Measurements from ENCODE around the gene CCDC91.
"Not testable (repeated sequence)": the region's sequence is repeated elsewhere in the genome, so short reads cannot be mapped to it uniquely, and the experiment has no call there.

Gene CCDC91

DNA sequence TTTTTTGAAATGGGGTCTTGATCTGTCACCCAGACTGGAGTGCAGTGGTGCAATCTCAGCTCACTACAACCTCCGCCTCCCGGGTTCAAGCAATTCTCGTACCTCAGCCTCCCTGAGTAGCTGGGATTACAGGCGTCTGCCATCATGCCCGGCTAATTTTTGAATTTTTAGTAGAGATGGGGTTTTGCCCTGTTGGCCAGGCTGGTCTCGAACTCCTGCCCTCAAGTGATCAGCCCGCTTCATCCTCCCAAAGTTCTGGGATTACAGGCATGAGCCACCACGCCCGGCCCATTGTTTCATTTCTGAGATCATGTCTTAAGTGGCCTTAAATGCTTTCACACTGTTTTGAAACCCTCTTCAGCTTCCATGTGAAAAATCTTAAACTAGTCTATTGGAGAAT is 281.5 kb downstream of the CCDC91 start:
- H3K4me1 ChIP-seq (ENCODE audit: insufficient read depth, low read length); H3K4me3 ChIP-seq (ENCODE audit: low read depth in 1 of 2, low read length in 2 of 2); H3K27ac ChIP-seq (ENCODE audit: low read depth, low read length); H3K9ac ChIP-seq (ENCODE audit: low read length); H3K36me3 ChIP-seq (ENCODE audit: insufficient read depth, low read length); H3K27me3 ChIP-seq (ENCODE audit: control insufficient read depth in 1 of 2, insufficient read depth in 2 of 2, low read length in 2 of 2); H3K9me3 ChIP-seq (ENCODE audit: low read length): not testable (repeated sequence)

DNA sequence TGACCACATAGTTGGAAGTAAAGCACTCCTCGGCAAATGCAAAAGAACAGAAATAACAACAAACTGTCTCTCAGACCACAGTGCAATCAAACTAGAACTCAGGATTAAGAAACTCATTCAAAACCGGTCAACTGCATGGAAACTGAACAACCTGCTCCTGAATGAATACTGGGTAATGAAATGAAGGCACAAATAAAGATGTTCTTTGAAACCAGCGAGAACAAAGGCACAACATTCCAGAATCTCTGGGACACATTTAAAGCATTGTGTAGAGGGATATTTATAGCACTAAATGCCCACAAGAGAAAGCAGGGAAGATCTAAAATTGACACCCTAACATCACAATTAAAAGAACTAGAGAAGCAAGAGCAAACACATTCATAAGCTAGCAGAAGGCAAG is 285.9 kb downstream of the CCDC91 start:
- H3K9ac ChIP-seq (ENCODE audit: low read length); H3K27me3 ChIP-seq (ENCODE audit: control insufficient read depth in 1 of 2, insufficient read depth in 2 of 2, low read length in 2 of 2); H3K4me1 ChIP-seq (ENCODE audit: insufficient read depth, low read length); H3K4me3 ChIP-seq (ENCODE audit: low read depth in 1 of 2, low read length in 2 of 2); H3K27ac ChIP-seq (ENCODE audit: low read depth, low read length); H3K36me3 ChIP-seq (ENCODE audit: insufficient read depth, low read length); H3K9me3 ChIP-seq (ENCODE audit: low read length): not testable (repeated sequence)

DNA sequence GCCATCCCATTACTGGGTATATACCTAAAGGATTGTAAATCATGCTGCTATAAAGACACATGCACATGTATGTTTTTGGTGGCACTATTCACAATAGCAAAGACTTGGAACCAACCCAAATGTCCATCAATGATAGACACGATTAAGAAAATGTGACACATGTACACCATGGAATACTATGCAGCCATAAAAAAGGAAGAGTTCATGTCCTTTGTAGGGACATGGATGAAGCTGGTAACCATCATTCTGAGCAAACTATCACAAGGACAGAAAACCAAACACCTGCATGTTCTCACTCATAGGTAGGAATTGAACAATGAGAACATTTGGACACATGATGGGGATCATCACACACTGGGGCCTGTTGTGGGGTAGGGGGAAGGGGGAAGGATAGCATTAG is 288.8 kb downstream of the CCDC91 start:
- H3K4me3 ChIP-seq (ENCODE audit: low read depth in 1 of 2, low read length in 2 of 2); H3K27me3 ChIP-seq (ENCODE audit: control insufficient read depth in 1 of 2, insufficient read depth in 2 of 2, low read length in 2 of 2); H3K36me3 ChIP-seq (ENCODE audit: insufficient read depth, low read length); H3K9me3 ChIP-seq (ENCODE audit: low read length); H3K4me1 ChIP-seq (ENCODE audit: insufficient read depth, low read length); H3K9ac ChIP-seq (ENCODE audit: low read length); H3K27ac ChIP-seq (ENCODE audit: low read depth, low read length): not testable (repeated sequence)

DNA sequence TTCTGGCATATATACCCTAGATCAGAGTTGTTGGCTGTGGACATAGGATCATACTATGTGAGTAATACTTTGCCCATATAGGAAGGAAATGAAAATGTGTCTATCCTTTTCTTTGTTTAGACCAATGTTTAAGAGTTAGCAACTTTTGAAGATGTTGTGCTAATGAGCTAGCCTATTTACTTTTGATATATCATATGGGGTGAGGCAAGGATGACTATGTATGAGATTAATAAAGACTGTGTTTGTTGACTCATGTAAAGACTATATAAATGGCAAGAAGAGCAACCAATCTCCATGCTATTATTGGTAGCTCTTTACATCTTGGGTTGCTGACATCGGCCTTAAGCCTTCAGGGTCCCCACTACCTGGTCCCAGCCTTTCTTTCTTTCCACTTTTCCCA is 289.4 kb downstream of the CCDC91 start:
- H3K4me3 ChIP-seq (ENCODE audit: low read depth in 1 of 2, low read length in 2 of 2): no peak overlapping the region
- no peaks in the 10 kb centered on the region for H3K27me3 ChIP-seq (ENCODE audit: control insufficient read depth in 1 of 2, insufficient read depth in 2 of 2, low read length in 2 of 2)
- H3K27ac ChIP-seq (ENCODE audit: low read depth, low read length): no peak overlapping the region
- H3K36me3 ChIP-seq (ENCODE audit: insufficient read depth, low read length): no peaks in the 10 kb centered on the region
- H3K9me3 ChIP-seq (ENCODE audit: low read length): no peaks in the 10 kb centered on the region
- H3K9ac ChIP-seq (ENCODE audit: low read length): no peak overlapping the region
- H3K4me1 ChIP-seq (ENCODE audit: insufficient read depth, low read length): no peaks in the 10 kb centered on the region

DNA sequence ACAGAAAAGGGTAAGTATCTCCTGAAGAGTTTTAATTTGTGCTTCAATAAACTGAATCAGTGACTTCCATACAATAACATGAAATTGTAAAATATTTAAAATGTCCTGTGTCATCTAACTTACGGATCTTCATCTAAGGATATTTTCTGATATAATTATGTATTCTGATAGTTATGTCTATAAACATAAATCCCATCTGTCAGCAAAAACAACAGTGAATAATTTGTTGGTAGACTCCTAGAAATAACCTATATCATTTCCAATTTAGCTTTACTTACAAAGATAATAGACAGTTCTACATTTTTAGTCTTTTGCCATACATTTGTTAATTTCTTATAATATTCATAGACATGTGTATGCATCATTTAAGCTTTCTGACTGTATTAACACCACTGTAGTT is 293.9 kb downstream of the CCDC91 start:
- no peak overlapping the region for H3K4me3 ChIP-seq (ENCODE audit: low read depth in 1 of 2, low read length in 2 of 2)
- no peak overlapping the region for H3K27ac ChIP-seq (ENCODE audit: low read depth, low read length)
- H3K4me1 ChIP-seq (ENCODE audit: insufficient read depth, low read length): no peaks in the 10 kb centered on the region
- no peaks in the 10 kb centered on the region for H3K27me3 ChIP-seq (ENCODE audit: control insufficient read depth in 1 of 2, insufficient read depth in 2 of 2, low read length in 2 of 2)
- H3K9ac ChIP-seq (ENCODE audit: low read length): no peak overlapping the region
- no peaks in the 10 kb centered on the region for H3K9me3 ChIP-seq (ENCODE audit: low read length)
- no peaks in the 10 kb centered on the region for H3K36me3 ChIP-seq (ENCODE audit: insufficient read depth, low read length)

DNA sequence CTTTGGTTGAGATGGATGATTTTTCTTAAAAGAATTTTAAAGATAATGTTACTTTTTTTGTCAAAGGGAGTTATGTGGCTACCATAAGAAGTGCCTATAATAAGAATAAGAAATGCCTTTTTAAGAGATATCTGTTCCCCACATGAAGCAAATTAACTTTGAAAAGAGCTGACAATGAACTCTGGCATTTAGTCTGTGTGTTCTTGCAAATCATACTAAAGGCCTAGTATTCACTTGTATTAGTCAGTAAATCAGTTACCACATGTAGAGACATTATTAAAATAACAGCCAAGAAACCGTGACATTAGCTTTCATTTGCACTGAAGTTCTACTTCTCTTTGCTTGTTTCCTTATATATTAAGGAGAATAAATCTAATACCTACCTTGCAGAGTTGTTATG is 296.3 kb downstream of the CCDC91 start:
- H3K9ac ChIP-seq (ENCODE audit: low read length): no peak overlapping the region
- H3K27ac ChIP-seq (ENCODE audit: low read depth, low read length): no peak overlapping the region
- no peaks in the 10 kb centered on the region for H3K27me3 ChIP-seq (ENCODE audit: control insufficient read depth in 1 of 2, insufficient read depth in 2 of 2, low read length in 2 of 2)
- H3K4me1 ChIP-seq (ENCODE audit: insufficient read depth, low read length): no peaks in the 10 kb centered on the region
- no peak overlapping the region for H3K4me3 ChIP-seq (ENCODE audit: low read depth in 1 of 2, low read length in 2 of 2)
- H3K9me3 ChIP-seq (ENCODE audit: low read length): no peaks in the 10 kb centered on the region
- H3K36me3 ChIP-seq (ENCODE audit: insufficient read depth, low read length): no peaks in the 10 kb centered on the region

DNA sequence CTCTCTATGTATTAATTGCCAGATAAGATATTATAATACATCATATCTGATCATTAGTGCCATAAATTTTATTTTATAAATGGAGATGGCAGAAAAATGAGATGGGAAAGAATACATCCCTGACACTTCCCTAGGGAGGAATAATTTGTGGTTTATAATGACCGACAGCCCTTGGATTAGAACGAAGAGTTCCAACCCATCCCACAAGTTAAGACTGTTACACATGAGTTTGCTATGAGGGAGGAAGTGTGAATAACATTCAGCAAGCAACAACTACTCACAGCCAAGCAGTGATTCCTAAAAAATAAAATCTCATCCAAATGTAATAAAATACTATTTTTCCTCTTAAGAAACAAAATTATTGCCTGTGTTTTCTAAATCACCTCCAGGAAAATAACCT is 299.0 kb downstream of the CCDC91 start:
- Histone ChIP-seq H3K4me3 (ENCODE audit: low read depth in 1 of 2, low read length in 2 of 2) (no peak overlapping the region), H3K27me3 (ENCODE audit: control insufficient read depth in 1 of 2, insufficient read depth in 2 of 2, low read length in 2 of 2) (no peaks in the 10 kb centered on the region), H3K9ac (ENCODE audit: low read length) (no peak overlapping the region), H3K27ac (ENCODE audit: low read depth, low read length) (no peak overlapping the region), H3K4me1 (ENCODE audit: insufficient read depth, low read length) (no peaks in the 10 kb centered on the region), H3K9me3 (ENCODE audit: low read length) (no peaks in the 10 kb centered on the region), H3K36me3 (ENCODE audit: insufficient read depth, low read length) (no peaks in the 10 kb centered on the region)

DNA sequence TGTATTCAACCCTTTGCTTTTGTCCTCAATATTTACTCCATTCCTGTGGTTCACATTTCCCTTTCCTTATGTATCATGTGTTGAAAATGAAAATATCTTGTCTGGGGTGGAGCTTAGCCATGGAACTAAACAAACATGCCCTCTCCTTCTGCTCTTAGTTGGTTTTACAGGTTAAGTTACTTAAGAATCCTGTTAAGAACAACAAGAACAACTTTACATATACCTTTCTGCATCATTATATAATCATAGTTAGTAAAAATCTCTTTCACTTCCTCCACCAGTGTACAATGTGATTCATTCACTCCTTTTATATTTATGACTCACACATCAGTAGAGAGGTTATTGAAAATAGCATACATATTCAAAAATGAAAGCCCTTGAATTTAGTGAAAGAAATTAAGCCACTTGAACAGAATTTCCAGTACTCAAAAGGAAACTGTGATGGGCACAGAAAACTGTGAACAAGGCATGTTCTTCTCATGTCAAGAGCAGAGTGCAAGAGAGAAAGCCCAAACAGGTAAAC is 307.7 kb downstream of the CCDC91 start:
- Histone ChIP-seq H3K4me1 (ENCODE audit: insufficient read depth, low read length) (no peaks in the 10 kb centered on the region), H3K9ac (ENCODE audit: low read length) (no peak overlapping the region), H3K36me3 (ENCODE audit: insufficient read depth, low read length) (no peaks in the 10 kb centered on the region), H3K4me3 (ENCODE audit: low read depth in 1 of 2, low read length in 2 of 2) (no peak overlapping the region), H3K27ac (ENCODE audit: low read depth, low read length) (no peak overlapping the region), H3K27me3 (ENCODE audit: control insufficient read depth in 1 of 2, insufficient read depth in 2 of 2, low read length in 2 of 2) (no peaks in the 10 kb centered on the region), H3K9me3 (ENCODE audit: low read length) (no peaks in the 10 kb centered on the region)

DNA sequence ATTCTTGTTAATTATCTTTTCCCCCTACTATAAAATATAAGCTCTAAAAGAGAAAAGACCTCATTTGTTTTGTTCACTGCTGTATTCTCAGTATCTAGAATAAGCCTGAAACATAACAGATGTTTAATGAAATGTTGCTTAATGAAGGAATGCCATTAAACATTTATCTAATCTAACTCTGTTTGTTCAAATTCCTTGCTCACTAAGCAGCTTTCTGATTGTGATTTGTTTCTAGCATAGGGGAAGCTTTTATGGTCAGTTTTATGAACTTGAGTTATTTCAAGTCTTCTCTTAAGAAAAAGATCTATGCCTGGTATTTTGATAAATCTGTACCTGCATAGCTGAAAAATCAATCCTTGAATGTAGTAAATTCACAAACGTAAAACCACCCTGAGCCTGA is 308.6 kb downstream of the CCDC91 start:
- Histone ChIP-seq H3K9ac (ENCODE audit: low read length) (no peak overlapping the region), H3K4me3 (ENCODE audit: low read depth in 1 of 2, low read length in 2 of 2) (no peak overlapping the region), H3K27ac (ENCODE audit: low read depth, low read length) (no peak overlapping the region), H3K36me3 (ENCODE audit: insufficient read depth, low read length) (no peaks in the 10 kb centered on the region), H3K27me3 (ENCODE audit: control insufficient read depth in 1 of 2, insufficient read depth in 2 of 2, low read length in 2 of 2) (no peaks in the 10 kb centered on the region), H3K9me3 (ENCODE audit: low read length) (no peaks in the 10 kb centered on the region), H3K4me1 (ENCODE audit: insufficient read depth, low read length) (no peaks in the 10 kb centered on the region)

DNA sequence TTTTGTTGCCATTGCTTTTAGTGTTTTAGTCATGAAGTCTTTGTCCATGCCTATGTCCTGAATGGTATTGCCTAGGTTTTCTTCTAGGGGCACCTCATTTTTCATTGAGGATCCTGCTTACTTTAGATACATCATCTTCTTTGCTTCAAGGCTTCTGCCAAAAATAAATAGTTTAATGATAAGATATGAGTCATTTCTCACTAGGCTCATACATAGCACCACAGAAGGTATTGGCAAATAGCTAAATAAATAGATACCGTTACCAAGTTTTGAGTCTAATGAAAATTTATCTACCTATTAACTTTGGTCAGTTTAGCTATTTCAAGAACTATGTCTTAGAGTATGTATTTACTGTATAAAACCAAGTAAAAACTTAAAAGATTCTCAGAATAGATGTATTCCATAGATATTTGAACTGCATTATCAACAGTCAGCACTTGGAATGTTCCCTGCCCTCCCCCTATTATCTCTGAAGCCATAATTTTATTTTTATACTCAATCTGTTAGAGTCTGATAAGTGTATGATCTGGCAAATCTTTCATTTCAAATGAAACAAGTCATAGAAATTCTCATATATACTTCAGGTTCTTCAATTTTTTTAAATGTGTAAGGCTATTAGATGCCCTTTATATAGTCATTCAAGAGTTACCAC is 310.2 kb downstream of the CCDC91 start:
- Histone ChIP-seq H3K4me1 (ENCODE audit: insufficient read depth, low read length) (no peaks in the 10 kb centered on the region), H3K36me3 (ENCODE audit: insufficient read depth, low read length) (no peaks in the 10 kb centered on the region), H3K4me3 (ENCODE audit: low read depth in 1 of 2, low read length in 2 of 2) (no peak overlapping the region), H3K27ac (ENCODE audit: low read depth, low read length) (no peak overlapping the region), H3K9me3 (ENCODE audit: low read length) (no peaks in the 10 kb centered on the region), H3K27me3 (ENCODE audit: control insufficient read depth in 1 of 2, insufficient read depth in 2 of 2, low read length in 2 of 2) (no peaks in the 10 kb centered on the region), H3K9ac (ENCODE audit: low read length) (no peak overlapping the region)

DNA sequence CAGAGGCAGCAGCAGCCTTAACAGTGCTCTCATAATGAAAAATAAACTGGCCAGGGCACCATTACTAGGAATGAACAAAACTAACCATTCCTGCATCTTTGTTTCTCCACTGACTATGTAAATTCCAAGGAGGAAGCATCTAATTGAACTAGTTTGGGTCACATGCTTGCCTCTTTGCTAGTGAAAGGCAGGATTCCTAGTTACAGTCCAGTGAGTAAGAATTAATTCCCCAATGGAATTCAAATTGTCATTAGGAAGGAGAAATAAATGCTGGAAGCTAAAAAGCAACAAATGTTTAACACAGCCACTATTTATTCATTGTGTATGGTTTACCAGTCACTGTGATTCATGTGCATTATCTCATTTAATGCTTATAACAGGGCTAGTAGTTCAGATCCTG is 316.0 kb downstream of the CCDC91 start:
- Histone ChIP-seq H3K9me3 (ENCODE audit: low read length) (no peaks in the 10 kb centered on the region), H3K4me3 (ENCODE audit: low read depth in 1 of 2, low read length in 2 of 2) (no peak overlapping the region), H3K27ac (ENCODE audit: low read depth, low read length) (no peak overlapping the region), H3K36me3 (ENCODE audit: insufficient read depth, low read length) (no peaks in the 10 kb centered on the region), H3K9ac (ENCODE audit: low read length) (no peak overlapping the region), H3K4me1 (ENCODE audit: insufficient read depth, low read length) (no peaks in the 10 kb centered on the region), H3K27me3 (ENCODE audit: control insufficient read depth in 1 of 2, insufficient read depth in 2 of 2, low read length in 2 of 2) (no peaks in the 10 kb centered on the region)

DNA sequence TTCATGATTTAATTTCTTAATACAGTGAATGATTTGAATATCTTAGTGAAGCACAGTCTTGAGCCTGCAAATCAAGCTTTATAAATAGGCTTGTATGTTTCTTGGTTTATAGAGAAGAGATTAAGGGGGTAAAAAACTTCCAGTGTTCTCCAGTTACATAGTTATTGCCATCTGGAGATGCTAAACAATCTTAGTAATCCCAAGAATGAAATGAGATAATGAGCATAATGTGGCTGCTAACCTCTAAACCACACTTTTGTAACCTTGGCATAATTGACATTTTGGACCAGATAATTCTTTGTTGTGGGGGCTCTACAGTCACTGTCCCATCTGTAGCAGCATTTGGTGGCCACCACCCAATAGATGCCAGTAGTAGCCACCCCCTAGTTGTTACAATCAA is 316.8 kb downstream of the CCDC91 start:
- no peak overlapping the region for H3K4me3 ChIP-seq (ENCODE audit: low read depth in 1 of 2, low read length in 2 of 2)
- no peaks in the 10 kb centered on the region for H3K9me3 ChIP-seq (ENCODE audit: low read length)
- H3K27ac ChIP-seq (ENCODE audit: low read depth, low read length): no peak overlapping the region
- no peaks in the 10 kb centered on the region for H3K27me3 ChIP-seq (ENCODE audit: control insufficient read depth in 1 of 2, insufficient read depth in 2 of 2, low read length in 2 of 2)
- H3K36me3 ChIP-seq (ENCODE audit: insufficient read depth, low read length): no peaks in the 10 kb centered on the region
- no peaks in the 10 kb centered on the region for H3K4me1 ChIP-seq (ENCODE audit: insufficient read depth, low read length)
- no peak overlapping the region for H3K9ac ChIP-seq (ENCODE audit: low read length)

Data from muscle layer of colon (tissue), 2 donors.